Osteoblast (primary cell): ENCODE data around the gene MAP4K4. TPM values are rescaled to one million over a fixed set of nuclear protein-coding genes. Genes with fewer than 3 reads are reported as not detected.

Experiments
- DNase-seq: peaks from one replicate; pipeline ENCODE4 v3.0.0; 2011; ENCODE audit warnings: low spot score, mixed read lengths; ENCODE audit not compliant: insufficient read length; ENCODE audit errors: missing footprints
- H2AFZ ChIP-seq: 2 replicates; pipeline ENCODE4 v1.6.0; 2011; ENCODE audit warnings: mild to moderate bottlenecking, low read length
- H3K27ac ChIP-seq: 2 replicates; pipeline ENCODE4 v1.5.1; 2011; ENCODE audit warnings: mild to moderate bottlenecking, low read depth, low read length, moderate library complexity
- H3K27me3 ChIP-seq: 2 replicates; pipeline ENCODE4 v1.6.0; 2012; ENCODE audit warnings: mild to moderate bottlenecking, control low read depth, inconsistent platforms, low read length, moderate library complexity; ENCODE audit not compliant: insufficient read depth
- H3K36me3 ChIP-seq: 2 replicates; pipeline ENCODE4 v1.5.1; 2011; ENCODE audit warnings: mild to moderate bottlenecking, low read length, control low read depth, moderate library complexity; ENCODE audit not compliant: insufficient read depth
- H3K4me1 ChIP-seq: 2 replicates; pipeline ENCODE4 v1.5.1; 2011; ENCODE audit warnings: mild to moderate bottlenecking, low read length, control low read depth, moderate library complexity; ENCODE audit not compliant: insufficient read depth
- H3K4me2 ChIP-seq: 2 replicates; pipeline ENCODE4 v1.6.0; 2011; ENCODE audit warnings: mild to moderate bottlenecking, low read length; ENCODE audit not compliant: insufficient read depth
- H3K4me3 ChIP-seq: fragments of 200-600 bp; sonication (generic); 3 replicates; pipeline ENCODE4 v1.5.1; 2012; ENCODE audit warnings: mild to moderate bottlenecking, low read length, inconsistent platforms; ENCODE audit not compliant: insufficient read depth
- H3K79me2 ChIP-seq: 2 replicates; pipeline ENCODE4 v1.6.0; 2012; ENCODE audit warnings: mild to moderate bottlenecking, low read length, control low read depth, inconsistent platforms; ENCODE audit not compliant: insufficient read depth
- H3K9me3 ChIP-seq: 2 replicates; pipeline ENCODE4 v1.5.1; 2011; ENCODE audit warnings: low read depth, low read length, control low read depth
- H4K20me1 ChIP-seq: 2 replicates; pipeline ENCODE4 v1.6.0; 2012; ENCODE audit warnings: mild to moderate bottlenecking, low read length, control low read depth; ENCODE audit not compliant: insufficient read depth
- CTCF ChIP-seq: IDR thresholded peaks from 2 replicates; pipeline ENCODE4 v1.5.1; 2011; ENCODE audit warnings: mild to moderate bottlenecking, low read depth, low read length, moderate library complexity; ENCODE audit errors: extremely low read depth
- total RNA-seq: library from RNA; depleted of rRNA; stranded (reverse); fragments of >200 nt; gene quantifications from 2 replicates; pipeline ENCODE4 v1.2.3, GENCODE V29; 2012

MAP4K4 gene
- total RNA-seq, 1 donor, result 231 TPM

GRCh38 chr2:101737478-101738255 lies 40.2 kb downstream of the MAP4K4 start:
- Histone ChIP-seq H3K4me1 (peaks cover 66% of the 10 kb centered on the region), H3K4me2 (no peak overlapping the region), H3K79me2 (peaks cover 96% of the 10 kb centered on the region), H3K9me3 (no peaks in the 10 kb centered on the region), H2AFZ (no peak overlapping the region), H3K27ac (peak overlapping the region; percentile 31), H4K20me1 (peaks cover 79% of the 10 kb centered on the region), H3K27me3 (no peaks in the 10 kb centered on the region), H3K4me3 (no peak overlapping the region), H3K36me3 (no peaks in the 10 kb centered on the region)
- DNase-seq, result peak; percentile 47
- no peak for TF ChIP-seq CTCF

GRCh38 chr2:101738649-101739048 lies 41.1 kb downstream of the MAP4K4 start:
- H3K4me1 ChIP-seq, result peaks cover 64% of the 10 kb centered on the region
- H3K27me3 ChIP-seq, result no peaks in the 10 kb centered on the region
- H4K20me1 ChIP-seq, result peaks cover 69% of the 10 kb centered on the region

GRCh38 chr2:101740555-101740964 lies 43.1 kb downstream of the MAP4K4 start:
- peaks cover 55% of the 10 kb centered on the region for H3K4me1 ChIP-seq
- no peak overlapping the region for H3K4me3 ChIP-seq
- no peaks in the 10 kb centered on the region for H3K9me3 ChIP-seq
- H3K4me2 ChIP-seq, result no peak overlapping the region
- H4K20me1 ChIP-seq, result peaks cover 59% of the 10 kb centered on the region
- TF ChIP-seq CTCF, result no peak
- H3K79me2 ChIP-seq, result peaks cover 95% of the 10 kb centered on the region
- H3K27me3 ChIP-seq, result no peaks in the 10 kb centered on the region
- no peak overlapping the region for H3K27ac ChIP-seq
- peak; percentile 62 for DNase-seq
- no peak overlapping the region for H2AFZ ChIP-seq
- H3K36me3 ChIP-seq, result peaks cover 6% of the 10 kb centered on the region

More at GRCh38 chr2:101738649-101739048, 41.1 kb downstream of the MAP4K4 start:
- H2AFZ ChIP-seq, result no peak overlapping the region
- no peaks in the 10 kb centered on the region for H3K36me3 ChIP-seq
- H3K9me3 ChIP-seq, result no peaks in the 10 kb centered on the region
- peaks cover 96% of the 10 kb centered on the region for H3K79me2 ChIP-seq
- TF ChIP-seq CTCF, result no peak
- DNase-seq, result peak; percentile 4
- H3K27ac ChIP-seq, result no peak overlapping the region
- H3K4me2 ChIP-seq, result no peak overlapping the region
- H3K4me3 ChIP-seq, result no peak overlapping the region

GRCh38 chr2:101741775-101742520 lies 44.4 kb downstream of the MAP4K4 start:
- peaks cover 55% of the 10 kb centered on the region for H3K4me1 ChIP-seq
- H3K27me3 ChIP-seq, result no peaks in the 10 kb centered on the region
- H3K4me2 ChIP-seq, result peak overlapping the region; percentile 52
- peaks cover 6% of the 10 kb centered on the region for H3K36me3 ChIP-seq
- no peak overlapping the region for H3K4me3 ChIP-seq
- no peak for TF ChIP-seq CTCF
- peaks cover 59% of the 10 kb centered on the region for H4K20me1 ChIP-seq
- peak; percentile 61 for DNase-seq
- H2AFZ ChIP-seq, result no peak overlapping the region
- H3K79me2 ChIP-seq, result peaks cover 92% of the 10 kb centered on the region
- peak overlapping the region; percentile 70 for H3K27ac ChIP-seq
- no peaks in the 10 kb centered on the region for H3K9me3 ChIP-seq
